Germinal center (tissue), 1 donor: Measurements from ENCODE around the gene FAM89B.

Experiments used
- DNase-seq: peaks from one replicate; pipeline ENCODE4 v3.0.0; 2012; ENCODE audit warnings: mixed read lengths, low spot score

The FAM89B gene

DNA sequence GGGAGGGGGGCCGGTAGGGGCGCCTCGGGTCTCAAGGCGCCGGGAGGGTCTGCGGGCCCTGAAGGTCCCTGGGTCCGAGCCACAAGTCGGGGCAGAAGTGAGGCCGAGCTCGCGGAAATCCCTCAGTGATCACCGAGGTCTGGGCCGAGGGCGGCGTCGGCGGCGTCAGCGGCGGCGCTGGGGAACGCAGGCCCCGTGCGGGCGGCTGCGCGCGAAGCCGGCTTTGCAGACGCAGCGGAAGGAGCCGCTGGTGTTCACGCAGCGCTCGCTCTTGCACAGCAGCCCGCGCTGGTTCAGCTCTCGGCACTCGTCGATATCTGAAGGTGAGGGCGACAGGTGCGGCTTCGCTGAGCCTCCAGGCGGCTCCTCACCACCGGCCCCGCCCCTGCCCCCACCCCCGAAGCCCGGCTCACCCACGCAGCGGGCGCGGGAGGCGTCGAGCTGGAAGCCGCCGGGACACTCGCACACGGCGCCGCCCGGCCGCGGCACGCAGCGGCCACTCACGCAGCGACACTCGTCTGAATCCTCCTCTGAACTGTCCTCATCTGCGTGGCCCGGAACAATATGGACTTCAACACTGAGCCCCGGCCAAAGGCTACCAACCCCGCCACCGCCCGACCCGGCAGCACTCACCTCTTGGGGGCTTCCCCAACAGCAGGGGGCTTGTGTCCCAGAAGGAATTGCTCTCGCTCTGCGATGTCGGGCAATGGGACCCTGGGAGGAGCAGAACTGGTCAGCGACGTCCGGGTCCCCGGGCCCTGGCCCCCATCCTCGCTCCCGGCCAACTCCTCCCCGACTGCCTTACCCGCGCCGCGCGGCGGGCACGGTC is 33.2 kb upstream of the FAM89B start:
- no peak for DNase-seq

DNA sequence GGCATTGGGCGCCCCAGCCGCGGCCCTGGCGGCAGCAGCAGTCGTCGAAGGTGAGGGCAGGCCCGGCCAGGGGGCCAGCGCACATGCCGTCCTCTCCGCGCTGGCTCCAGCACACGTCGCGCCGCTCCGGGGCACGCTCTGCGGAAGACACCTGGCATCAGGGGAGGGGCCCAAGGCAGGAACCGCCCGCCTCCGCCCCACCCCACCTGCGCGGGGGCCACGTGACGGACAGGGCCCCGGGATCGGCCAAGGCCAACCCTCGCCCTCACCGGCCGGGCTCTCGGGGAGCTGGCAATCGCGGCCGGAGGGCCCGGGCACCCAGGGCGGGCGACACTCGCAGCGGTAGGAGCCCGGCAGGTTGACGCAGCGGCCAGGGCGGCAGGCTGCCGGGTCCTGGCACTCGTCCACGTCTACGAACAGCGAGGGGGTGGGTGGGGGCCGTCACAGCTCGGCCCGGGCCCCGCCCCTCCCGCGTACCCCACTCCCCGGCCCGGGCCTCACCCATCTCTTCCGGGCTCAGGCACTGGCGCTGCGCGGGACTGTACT is 32.5 kb upstream of the FAM89B start:
- DNase-seq = peak; percentile 85

DNA sequence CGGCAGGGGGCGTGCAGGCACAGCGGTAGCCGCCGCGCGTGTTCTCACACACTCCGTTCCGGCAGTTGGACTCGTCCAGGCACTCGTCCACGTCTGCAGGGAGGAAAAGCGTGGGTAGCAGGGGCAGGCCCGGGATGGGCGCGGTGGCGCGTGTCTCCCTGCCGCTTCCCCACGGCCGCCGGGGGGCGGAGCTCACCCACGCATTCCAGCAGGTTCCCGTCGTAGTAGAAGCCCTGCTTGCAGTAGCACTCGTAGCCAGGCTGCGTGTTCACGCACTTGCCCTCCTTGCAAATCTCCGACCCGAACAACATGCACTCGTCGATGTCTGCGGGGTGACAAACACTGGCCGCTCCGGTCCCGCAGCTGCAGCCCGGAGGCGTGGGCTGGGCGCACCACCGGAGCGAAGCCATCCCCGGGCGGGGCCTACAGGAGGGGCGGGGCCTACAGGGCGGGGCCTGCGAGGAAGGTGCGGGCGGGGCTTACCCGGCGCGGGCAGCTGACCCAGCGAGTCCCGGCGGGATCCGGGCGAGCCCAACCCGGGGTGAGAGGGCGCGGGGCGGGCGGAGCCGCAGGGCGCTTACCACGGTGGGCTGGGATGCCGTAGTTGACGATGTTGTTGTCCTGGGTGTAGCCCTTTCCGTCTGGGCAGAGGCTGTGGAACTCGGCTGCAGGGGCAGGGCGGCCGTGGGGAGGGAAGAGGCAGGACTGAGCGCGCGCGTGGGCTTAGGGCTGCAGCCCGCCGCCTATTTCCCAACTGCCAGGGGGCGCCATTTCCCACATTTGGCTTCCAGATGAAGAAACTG is 31.8 kb upstream of the FAM89B start:
- peak; percentile 96 for DNase-seq

DNA sequence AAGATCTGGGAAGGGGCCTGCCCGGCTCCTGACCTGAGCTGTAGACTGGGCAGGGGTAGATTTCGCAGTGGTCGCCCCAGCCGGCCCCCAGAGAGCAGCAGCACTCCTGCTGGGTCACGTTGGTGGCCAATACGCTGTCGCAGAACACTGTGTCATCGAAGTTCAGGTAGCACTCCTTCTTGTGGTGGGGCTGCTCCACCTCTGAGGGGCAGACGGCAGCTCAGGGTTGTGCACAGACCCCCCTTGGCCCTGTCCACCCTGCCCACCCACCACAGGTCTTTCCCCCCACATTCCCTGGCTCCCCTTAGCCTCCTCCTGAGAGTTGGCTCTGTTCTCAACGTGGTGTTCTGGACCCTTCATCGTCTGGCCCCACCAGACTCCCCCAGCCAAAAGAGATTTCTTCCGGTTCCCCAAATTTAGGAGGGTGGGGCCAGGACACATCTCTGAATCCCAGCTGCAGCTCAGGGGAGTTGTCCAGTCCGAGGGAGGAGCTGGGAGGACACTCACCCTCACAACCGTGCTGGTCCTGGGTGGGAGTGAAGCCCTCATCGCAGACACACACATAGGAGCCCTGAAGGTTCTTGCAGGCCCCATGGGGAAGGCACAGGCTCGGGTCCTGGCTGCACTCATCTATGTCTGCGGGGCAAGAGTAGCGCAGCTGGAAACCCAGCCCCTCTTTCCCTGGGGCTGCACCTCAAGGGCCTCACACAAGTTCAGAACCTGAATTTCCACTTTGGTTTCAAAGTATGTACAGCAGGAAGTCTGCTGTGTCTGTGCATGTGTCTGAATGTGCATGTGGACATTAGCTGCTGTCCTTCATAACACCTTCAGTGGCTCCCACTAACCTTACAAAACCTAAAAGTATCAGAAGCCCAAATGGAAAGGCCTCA is 31.0 kb upstream of the FAM89B start:
- no peak for DNase-seq

DNA sequence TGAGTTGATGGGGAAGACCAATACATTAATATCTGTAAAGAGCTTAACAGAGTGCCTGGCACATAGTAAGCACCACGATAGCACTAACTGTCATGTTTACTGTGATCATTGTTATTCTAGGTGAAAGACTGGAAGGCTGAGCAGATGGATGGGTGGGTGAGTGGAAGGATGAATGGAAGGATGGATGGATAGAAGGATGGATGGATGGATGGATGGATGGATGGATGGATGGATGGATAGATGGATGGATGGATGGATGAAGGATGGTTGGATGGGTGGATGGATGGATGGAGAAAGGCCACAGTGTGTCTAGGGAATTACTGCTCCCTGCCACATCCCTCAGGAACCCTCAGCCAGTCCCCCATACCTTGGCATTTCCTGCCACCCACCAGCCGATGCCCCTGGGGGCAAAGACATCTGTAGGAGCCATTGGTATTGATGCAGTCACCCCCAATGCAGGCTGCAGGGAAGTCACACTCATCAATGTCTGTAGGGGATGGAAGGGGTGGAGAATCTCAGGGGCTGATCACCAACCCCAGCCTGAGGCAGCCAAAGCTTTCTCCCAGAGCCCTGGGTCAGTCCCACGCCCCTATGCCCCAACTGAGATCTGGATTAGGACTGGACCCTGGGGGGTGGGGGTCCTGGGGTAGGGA is 29.5 kb upstream of the FAM89B start:
- no peak for DNase-seq

DNA sequence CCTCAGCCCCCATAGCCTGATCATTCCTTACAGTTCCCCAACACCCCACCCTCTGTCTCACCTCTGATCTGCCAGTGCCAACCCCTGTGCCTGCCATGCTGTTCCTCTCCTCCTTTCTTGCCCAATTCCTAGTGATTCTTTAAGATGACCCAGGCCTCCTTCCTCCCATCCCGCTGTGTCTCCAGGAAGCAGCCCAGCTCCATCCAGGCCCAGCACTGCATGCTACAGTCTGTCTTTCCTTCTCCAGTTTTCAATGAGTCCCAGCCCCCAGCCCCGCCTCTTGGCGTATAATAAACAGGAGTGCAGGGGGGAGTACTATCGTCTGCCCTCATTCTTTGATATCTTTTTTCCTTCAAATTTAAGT is 26.5 kb upstream of the FAM89B start:
- DNase-seq = no peak

DNA sequence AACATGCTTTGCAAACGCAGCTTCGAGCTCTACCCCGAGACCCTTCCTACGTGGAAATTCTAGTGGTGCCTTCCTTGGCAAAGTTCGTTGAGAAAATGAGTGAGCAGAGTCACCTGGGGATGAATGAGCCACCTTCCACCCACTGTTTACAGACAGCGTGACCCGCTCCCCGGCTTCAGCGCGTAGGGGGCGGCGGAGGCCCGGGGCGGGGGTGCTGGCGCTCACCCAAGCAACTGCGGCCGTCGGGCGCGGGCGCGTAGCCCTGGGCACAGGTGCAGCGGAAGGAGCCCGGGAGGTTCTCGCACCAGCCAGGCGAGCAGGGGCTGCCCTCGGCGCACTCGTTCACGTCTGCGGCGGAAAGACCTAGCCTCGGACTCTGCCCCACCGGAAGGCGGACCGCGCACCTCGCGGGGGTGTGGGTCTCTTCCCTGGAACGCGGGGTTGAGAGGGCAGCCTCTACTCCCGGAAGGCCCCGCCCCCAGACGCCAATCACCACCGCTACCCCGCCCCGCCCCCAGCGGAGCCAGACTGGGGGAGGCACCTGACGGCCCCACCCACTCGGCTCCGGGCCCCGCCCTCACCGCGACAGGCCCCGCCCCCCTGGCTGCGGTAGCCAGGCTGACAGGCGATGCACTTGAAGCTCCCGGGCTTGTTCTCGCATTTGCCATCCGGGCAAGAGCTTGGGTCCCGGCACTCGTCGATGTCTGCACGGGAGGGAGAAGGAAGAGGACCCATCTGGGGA is 25.9 kb upstream of the FAM89B start:
- DNase-seq = peak; percentile 97

DNA sequence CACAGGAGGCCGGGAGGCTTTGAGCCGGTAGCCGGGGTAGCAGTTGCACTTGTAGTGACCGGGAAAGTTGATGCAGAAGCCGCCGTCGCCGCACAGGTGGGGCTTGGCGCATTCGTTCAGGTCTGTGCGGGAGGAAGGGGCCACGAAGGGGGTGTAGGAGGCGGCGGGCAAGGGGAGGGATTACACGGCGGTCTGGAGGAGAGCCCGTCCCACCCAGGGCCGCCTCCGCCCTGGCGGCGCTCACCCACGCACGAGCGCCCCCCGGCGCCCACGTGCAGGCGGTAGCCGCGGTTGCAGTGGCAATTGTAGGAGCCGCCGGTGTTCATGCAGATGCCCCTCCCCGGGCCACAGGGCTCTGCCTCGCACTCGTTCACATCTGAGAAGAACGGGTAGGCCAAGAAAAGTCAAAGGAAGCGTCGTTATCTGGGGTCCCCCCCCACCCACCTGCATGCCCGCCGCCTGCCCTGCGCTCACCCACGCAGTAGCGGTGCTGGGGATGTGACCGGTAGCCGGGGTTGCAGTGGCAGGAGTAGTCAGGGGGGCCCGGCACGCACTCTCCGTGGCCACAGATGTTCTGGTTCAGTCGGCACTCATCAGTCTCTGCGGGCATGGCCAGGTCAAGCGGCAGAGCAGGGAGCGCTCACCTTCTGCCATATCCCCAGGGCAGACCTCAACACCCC is 24.8 kb upstream of the FAM89B start:
- DNase-seq = no peak

DNA sequence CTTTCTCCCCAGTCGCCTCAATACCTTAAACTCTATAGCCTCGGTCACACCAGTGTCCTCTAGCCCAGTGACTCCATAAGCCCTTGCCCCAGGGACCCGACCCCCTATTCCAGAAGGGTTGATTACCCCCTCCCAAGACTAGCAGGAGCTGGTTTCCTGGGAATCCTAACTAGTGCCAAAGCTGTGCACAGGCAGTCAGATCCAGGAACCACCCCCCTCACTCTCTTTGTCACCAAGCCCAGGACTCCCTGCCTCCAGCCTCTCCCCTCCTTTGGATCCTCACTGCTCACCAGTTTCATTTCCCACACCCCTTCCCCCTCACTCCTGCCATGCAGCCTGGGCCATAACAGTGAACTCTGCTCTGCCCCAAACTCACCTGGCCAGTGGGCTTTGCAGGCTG is 23.9 kb upstream of the FAM89B start:
- DNase-seq = no peak

DNA sequence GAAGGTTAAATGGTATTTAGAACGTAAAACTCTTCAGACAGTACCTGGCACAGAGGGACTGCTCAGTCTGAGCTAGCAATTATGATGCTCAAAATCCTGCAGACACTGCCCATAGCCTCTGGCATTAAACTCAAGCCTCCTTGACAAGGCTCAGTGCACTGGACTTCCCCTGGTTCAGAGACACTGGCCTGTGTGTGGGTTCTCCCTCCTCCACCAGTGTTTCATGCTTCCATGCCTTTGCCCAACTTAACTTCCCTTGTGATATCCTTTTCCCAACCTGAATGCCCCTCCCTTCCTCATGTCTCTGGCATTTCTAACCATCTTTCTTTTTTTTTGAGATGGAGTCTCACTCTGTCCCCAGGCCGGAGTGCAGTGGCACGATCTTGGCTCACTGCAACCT is 23.2 kb upstream of the FAM89B start:
- no peak for DNase-seq

DNA sequence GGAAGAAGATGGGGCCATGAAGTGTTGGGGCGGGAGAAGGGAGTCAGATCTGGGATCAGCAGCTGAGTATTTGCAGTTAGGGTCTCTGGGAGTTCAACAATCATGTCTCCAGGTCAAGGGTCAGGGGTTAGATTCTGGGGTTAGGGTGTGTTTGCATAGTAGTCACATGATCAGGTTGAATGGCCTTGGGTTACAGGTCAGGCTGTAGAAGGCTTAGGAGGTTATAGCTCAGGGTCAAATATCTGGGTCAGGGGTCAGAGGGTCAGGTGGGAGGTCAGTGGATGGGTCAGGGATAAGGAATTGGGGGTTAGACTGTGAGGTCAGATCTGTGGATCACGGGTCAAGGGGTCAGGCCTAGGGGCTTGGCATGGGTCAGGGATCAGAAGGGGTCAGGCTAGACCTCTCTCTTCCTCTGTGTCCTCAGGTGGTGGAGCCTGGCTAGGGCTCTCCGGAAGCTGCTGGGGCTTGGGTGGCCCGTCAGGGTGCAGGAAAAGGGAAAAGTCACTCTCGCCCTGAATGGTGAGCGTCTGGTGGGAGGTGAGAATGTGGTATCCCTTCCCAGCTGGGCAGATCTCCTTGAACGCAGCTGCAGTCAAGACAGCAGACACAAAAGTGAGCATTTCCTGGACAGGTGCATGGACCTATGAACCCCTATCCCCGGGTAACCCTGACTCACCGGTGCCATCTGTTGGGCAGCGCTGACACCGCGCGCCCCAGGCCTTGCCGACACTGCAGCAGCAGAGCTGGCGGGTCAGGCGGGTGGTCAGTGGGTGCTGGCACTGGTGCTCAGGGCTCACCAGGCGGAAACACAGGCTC is 20.6 kb upstream of the FAM89B start:
- DNase-seq = peak; percentile 69

DNA sequence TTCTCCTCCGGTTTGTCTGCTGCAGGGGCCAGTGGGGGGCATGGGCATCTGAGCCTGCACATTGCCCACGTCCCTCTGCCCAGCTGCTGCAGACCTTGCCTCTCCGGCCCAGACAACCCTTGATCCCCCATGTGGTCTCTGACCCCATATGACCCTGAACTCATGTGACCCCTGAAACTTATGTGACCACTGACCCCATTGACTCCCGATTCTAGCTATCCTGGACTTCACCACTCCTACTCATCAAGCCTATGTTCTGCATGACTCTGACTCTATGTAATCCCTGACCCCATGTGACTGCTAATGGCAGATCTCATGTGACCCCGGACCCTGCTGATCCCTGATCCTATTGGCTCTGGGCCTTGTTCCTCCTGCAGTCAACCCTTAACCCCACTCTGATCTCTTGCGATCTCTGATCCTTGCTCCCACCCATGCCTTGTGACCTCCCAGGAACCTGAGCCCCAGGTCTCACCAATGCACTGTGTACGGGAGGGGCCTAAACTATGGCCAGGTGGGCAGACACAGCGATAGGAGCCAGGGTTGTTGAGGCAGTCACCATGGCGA is 19.9 kb upstream of the FAM89B start:
- no peak for DNase-seq

DNA sequence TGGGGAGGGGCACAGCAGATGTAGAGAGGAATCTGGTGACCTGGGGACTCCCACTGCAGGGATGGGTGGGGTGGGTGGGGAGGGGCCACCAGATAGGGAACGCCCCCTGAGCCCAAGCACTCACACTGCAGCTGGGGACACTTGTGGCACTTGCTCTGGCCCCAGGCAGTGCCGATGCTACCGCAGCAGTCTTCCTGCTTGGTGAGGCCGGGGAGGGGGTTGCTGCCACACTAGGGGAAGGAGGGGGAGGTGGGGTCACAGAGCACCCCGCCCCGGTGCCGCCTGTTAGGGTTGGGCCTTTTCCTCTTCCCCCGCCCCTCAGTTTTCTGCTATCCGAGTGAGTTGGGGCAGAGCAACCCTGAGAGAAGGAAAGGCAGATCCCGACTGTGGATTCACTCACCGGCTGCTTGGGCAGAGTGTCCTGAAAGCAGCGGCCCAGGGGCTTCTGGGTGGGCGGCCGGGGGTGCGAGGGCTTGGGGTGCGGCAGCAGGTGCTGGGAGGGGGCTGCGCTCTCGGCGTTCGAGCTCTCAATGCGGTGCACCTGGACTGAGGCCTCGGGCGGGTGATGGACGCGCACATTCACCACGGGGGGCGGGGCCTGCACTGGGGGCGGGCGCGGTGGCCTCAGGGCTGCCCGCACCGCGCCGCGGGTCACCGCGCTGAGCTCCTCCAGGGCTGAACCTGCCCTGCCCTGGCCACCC is 18.9 kb upstream of the FAM89B start:
- DNase-seq = no peak

DNA sequence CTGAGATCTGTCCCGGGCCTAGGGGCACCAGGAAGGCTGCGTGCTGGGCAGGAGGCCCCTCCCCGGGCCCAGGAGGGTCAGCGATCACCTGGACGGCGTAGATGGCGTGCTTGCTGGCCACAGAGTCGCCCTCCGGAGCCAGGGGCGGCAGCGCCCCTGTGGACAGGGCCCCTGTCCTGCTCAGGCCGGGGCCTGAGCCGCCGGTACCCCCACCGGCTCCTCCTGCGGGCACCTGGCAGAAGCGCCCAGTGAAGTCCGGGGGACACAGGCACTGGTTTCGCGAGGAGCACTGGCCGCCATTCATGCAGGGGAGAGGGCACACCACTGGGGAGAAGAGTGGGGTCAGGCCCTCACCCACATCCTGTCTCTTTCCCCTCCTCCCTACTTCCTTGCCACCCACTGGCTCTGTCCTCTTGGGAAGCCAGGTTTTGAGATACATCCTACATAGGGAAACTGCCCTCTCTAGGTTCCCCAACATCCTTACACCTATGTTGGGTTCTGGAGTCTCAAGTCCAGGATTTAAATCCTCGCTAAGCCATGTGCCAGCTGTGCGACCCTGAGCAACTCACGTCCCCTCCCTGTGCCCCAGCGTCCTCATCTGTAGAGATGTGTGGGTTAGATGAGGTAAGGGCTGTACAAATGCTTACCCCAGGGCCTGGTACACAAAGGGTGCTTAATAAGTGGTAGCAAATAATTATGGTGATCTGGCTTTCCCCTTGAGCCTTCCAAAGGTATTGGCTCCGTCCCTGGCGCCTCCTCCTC is 18.1 kb upstream of the FAM89B start:
- DNase-seq = no peak

DNA sequence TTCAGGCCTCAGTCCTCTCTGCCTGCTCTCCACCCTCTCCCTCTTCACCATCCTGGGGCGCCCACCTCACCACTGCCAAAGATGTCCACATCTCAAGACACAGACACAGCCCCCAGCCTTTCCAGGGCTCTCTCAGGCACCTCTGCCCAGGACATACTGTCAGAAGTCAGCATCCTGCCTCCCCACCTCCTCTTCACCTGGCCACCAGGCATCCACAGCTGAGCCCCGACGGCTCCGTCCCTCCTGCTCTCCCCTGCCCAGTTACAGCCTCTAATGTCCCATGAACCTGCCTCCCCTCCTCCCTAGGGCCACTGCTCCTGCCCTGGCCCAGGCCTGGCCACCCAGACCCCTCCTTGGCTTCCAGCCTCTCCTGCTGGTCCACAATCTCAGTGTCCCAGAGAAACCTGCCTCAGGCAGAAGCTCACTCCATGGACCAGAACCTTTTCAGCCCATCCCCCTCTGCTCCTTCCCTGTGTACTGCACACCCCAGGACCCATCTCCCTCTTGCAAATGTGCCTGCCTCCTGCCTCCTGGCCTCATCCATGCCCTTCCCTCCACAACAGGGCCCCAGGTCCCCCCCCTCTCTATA is 17.4 kb upstream of the FAM89B start:
- no peak for DNase-seq

DNA sequence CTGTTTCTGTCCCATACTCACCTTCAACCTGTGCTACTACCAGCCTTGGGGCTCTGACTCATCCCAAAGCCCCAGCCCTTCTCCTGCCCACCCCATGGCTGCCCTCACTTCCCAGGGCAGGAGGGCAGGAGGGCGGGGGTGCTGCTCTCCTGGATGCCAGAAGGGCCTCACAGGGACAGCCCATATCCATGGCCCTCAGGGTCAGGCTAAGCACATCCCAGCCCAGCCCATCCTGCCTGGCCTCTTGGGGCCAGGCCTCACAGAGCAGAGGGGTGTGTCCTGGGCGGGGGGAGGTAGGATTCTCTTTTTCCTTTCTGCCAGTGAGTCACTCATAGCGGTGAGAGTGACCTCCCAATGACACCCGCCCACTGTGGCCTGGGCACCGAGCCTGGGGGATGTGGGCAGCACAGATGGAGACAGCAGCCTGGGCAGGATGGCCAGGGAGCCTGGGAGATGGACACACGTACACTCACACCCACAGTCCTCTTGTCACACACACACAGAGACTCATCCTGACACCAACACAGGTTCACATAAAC is 16.6 kb upstream of the FAM89B start:
- DNase-seq = no peak
